ENCODE measurements around the gene C1orf232. TPM values are rescaled to one million over a fixed set of nuclear protein-coding genes. Genes with fewer than 3 reads are reported as not detected.

C1orf232 gene
- total RNA-seq, 4 donors from 2014 or later: not detected

- Histone ChIP-seq H3K27ac (no peak overlapping the region), H3K4me3 (no peak overlapping the region), H3K4me1 (no peaks in the 10 kb centered on the region), H3K9me3 (no peaks in the 10 kb centered on the region), H3K27me3 (no peaks in the 10 kb centered on the region), H3K36me3 (peaks cover 27% of the 10 kb centered on the region)
- WGBS: 91% methylated on average over 7 of the region's 8 CpGs
- TF ChIP-seq POLR2A (IDR thresholded peaks at IDR 0.05) (no peak), POLR2AphosphoS5 (IDR thresholded peaks at IDR 0.05) (no peak), EP300 (IDR thresholded peaks at IDR 0.05) (no peak)
- TF ChIP-seq, protein P1, sequence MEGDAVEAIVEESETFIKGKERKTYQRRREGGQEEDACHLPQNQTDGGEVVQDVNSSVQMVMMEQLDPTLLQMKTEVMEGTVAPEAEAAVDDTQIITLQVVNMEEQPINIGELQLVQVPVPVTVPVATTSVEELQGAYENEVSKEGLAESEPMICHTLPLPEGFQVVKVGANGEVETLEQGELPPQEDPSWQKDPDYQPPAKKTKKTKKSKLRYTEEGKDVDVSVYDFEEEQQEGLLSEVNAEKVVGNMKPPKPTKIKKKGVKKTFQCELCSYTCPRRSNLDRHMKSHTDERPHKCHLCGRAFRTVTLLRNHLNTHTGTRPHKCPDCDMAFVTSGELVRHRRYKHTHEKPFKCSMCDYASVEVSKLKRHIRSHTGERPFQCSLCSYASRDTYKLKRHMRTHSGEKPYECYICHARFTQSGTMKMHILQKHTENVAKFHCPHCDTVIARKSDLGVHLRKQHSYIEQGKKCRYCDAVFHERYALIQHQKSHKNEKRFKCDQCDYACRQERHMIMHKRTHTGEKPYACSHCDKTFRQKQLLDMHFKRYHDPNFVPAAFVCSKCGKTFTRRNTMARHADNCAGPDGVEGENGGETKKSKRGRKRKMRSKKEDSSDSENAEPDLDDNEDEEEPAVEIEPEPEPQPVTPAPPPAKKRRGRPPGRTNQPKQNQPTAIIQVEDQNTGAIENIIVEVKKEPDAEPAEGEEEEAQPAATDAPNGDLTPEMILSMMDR (IDR thresholded peaks at IDR 0.05): no peak
- DNase-seq (ENCODE audit: low spot score in 2 of 2): no peak
Observed at GRCh38 chr1:26188477-26188876, 19.7 kb upstream of the C1orf232 start.

DNA sequence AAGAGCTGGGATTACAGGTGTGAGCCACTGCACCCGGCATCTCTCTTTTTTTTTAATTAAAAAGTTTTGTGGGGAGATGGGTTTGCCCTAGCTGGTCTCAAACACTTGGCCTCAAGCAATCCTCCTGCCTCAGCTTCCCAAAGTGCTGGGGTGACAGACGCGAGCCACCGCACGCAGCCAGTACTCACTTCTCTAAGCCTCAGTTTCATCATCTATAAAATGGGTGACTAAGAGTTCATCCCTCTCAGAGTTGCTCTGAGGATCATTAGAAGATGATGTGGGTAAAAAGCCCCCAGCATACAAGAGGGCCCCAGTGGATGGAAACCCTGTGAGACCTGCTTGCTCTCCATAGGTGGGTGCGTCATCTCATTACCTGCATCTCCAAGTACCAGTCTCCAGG, 19.1 kb upstream of the C1orf232 start:
- no peaks in the 10 kb centered on the region for H3K9me3 ChIP-seq
- H3K27me3 ChIP-seq: no peaks in the 10 kb centered on the region
- TF ChIP-seq EP300 (IDR thresholded peaks at IDR 0.05): no peak
- TF ChIP-seq, protein P1 (IDR thresholded peaks at IDR 0.05): no peak
- TF ChIP-seq POLR2AphosphoS5 (IDR thresholded peaks at IDR 0.05): no peak
- TF ChIP-seq POLR2A (IDR thresholded peaks at IDR 0.05): no peak
- 97% methylated on average over 6 of the region's 6 CpGs for WGBS
- H3K36me3 ChIP-seq: peaks cover 33% of the 10 kb centered on the region
- no peak overlapping the region for H3K27ac ChIP-seq
- no peak for DNase-seq (ENCODE audit: low spot score in 2 of 2)
- no peak overlapping the region for H3K4me3 ChIP-seq
- H3K4me1 ChIP-seq: no peaks in the 10 kb centered on the region

- H3K9me3 ChIP-seq: no peaks in the 10 kb centered on the region
- no peaks in the 10 kb centered on the region for H3K27me3 ChIP-seq
- peaks cover 39% of the 10 kb centered on the region for H3K36me3 ChIP-seq
- no peak overlapping the region for H3K27ac ChIP-seq
- H3K4me1 ChIP-seq: no peaks in the 10 kb centered on the region
- 97% methylated on average over 21 of the region's 21 CpGs for WGBS
- H3K4me3 ChIP-seq: no peak overlapping the region
- TF ChIP-seq POLR2AphosphoS5 (IDR thresholded peaks at IDR 0.05) (no peak), EP300 (IDR thresholded peaks at IDR 0.05) (no peak), POLR2A (IDR thresholded peaks at IDR 0.05) (no peak)
- TF ChIP-seq, protein P1 (IDR thresholded peaks at IDR 0.05): no peak
- no peak for DNase-seq (ENCODE audit: low spot score in 2 of 2)
Observed at GRCh38 chr1:26184883-26185282, 16.1 kb upstream of the C1orf232 start.

DNA sequence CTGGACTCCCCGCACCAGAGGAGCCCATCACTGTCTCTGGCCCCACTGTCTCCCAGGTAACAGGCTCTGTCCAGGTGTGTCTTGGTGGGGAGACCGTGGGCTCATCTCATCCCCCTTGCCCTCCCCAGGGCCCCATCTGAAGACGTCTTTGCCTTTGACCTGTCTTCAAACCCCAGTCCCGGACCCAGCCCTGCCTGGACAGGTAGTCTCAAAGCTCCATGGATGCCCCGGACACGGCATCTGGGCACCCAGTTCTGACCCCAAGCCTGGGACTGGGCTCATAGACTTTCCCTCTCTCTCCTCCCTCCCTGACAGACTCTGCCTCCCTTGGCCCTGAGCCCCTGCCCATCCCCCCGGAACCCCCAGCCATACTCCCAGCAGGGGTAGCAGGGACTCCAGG, 15.3 kb upstream of the C1orf232 start:
- DNase-seq (ENCODE audit: low spot score in 2 of 2): no peak

GRCh38 chr1:26182383-26182696, 13.6 kb upstream of the C1orf232 start:
- Histone ChIP-seq H3K9me3 (no peaks in the 10 kb centered on the region), H3K36me3 (peaks cover 26% of the 10 kb centered on the region), H3K4me3 (no peak overlapping the region), H3K27me3 (no peaks in the 10 kb centered on the region), H3K4me1 (peaks cover 8% of the 10 kb centered on the region), H3K27ac (no peak overlapping the region)
- 97% methylated on average over 5 of the region's 7 CpGs for WGBS
- no peak for DNase-seq (ENCODE audit: low spot score in 2 of 2)
- TF ChIP-seq EP300 (IDR thresholded peaks at IDR 0.05): no peak
- TF ChIP-seq POLR2A (IDR thresholded peaks at IDR 0.05): no peak
- TF ChIP-seq POLR2AphosphoS5 (IDR thresholded peaks at IDR 0.05): no peak
- TF ChIP-seq, protein P1 (IDR thresholded peaks at IDR 0.05): no peak

More for the DNA sequence above, 15.3 kb upstream of the C1orf232 start:
- no peak for TF ChIP-seq POLR2AphosphoS5 (IDR thresholded peaks at IDR 0.05)
- TF ChIP-seq POLR2A (IDR thresholded peaks at IDR 0.05): no peak
- TF ChIP-seq EP300 (IDR thresholded peaks at IDR 0.05): no peak
- TF ChIP-seq, protein P1 (IDR thresholded peaks at IDR 0.05): no peak
- Histone ChIP-seq H3K27ac (no peak overlapping the region), H3K9me3 (no peaks in the 10 kb centered on the region), H3K27me3 (no peaks in the 10 kb centered on the region), H3K36me3 (peaks cover 36% of the 10 kb centered on the region), H3K4me3 (no peak overlapping the region), H3K4me1 (no peaks in the 10 kb centered on the region)
- WGBS: 93% methylated on average over 7 of the region's 7 CpGs
